Gastrocnemius medialis (tissue), 4 donors: ENCODE data around the gene KLHL6.

Experiments used
- POLR2A ChIP-seq, 2 donors: fragments of 450-650 bp; IDR thresholded peaks; one replicate each; pipeline ENCODE4 v1.6.1; 2017; ENCODE audit warnings: antibody characterized with exemption in 2 of 2, mild to moderate bottlenecking in 2 of 2, moderate library complexity in 2 of 2
- TF ChIP-seq, protein P1 (sequence below), 5 experiments: fragments of 450-650 bp in 3 of 5; fragments of 200-600 bp in 2 of 5; sonication (generic) in 2 of 5; IDR thresholded peaks in 4 of 5; conservative IDR thresholded peaks in 1 of 5; 1 replicate in 4 of 5; 2 replicates in 1 of 5; pipeline ENCODE4 v1.5.1; 2016 to 2019; ENCODE audit warnings: antibody characterized with exemption in 5 of 5, mild to moderate bottlenecking in 3 of 5, moderate library complexity in 3 of 5

DNA sequence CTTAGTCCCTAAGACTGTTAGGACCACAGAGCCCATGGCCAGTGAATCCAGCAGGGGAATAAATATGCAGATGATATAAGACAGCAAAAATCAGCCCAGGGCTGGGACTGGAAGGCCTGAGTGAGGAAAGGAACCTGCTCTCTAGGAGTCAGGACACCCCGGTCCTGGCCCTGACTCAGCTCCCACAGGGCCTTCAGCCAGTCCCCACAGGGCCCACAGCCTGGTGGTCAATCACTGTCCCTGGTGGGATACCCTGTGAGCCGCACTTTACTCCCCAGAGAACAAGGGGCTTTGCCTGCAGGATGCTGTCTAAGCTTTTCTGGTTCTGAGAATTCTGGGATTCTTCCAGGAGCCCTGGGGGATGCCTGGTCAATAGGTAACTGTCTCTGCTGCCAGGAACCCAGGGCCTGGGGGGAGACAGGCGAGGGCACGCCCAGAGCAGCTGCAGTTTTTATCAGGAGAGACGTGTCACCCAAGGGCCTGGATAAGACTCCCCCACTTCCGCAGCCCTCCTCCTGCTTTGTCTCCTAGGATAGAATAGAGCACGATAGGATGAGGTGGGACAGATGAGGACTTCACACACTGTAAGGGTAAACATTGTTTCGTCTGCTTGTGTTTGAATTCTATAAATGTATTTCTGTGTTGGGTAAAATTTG lies 77.6 kb downstream of the KLHL6 start:
- TF ChIP-seq, protein P1, sequence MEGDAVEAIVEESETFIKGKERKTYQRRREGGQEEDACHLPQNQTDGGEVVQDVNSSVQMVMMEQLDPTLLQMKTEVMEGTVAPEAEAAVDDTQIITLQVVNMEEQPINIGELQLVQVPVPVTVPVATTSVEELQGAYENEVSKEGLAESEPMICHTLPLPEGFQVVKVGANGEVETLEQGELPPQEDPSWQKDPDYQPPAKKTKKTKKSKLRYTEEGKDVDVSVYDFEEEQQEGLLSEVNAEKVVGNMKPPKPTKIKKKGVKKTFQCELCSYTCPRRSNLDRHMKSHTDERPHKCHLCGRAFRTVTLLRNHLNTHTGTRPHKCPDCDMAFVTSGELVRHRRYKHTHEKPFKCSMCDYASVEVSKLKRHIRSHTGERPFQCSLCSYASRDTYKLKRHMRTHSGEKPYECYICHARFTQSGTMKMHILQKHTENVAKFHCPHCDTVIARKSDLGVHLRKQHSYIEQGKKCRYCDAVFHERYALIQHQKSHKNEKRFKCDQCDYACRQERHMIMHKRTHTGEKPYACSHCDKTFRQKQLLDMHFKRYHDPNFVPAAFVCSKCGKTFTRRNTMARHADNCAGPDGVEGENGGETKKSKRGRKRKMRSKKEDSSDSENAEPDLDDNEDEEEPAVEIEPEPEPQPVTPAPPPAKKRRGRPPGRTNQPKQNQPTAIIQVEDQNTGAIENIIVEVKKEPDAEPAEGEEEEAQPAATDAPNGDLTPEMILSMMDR (IDR thresholded peaks at IDR 0.05 in 4 of 5, conservative IDR thresholded peaks at IDR 0.05 in 1 of 5), result no peak
- no peak for TF ChIP-seq POLR2A (IDR thresholded peaks at IDR 0.05)
